ENCODE data around the gene GTSF1L.

GRCh38 chr20:43751167-43752050 is 24.6 kb upstream of the GTSF1L start:
- TF ChIP-seq POLR2A (IDR thresholded peaks at IDR 0.05): no peak
- TF ChIP-seq CTCF (IDR thresholded peaks at IDR 0.05): no peak
- no peak for TF ChIP-seq EP300 (IDR thresholded peaks at IDR 0.05; ENCODE audit: low read depth)
- no peak for TF ChIP-seq POLR2AphosphoS5 (IDR thresholded peaks at IDR 0.05)

All from transverse colon (tissue), 4 donors.